Endothelial cell of umbilical vein (primary cell): ENCODE measurements around the gene HSD17B11. TPM values are rescaled to one million over a fixed set of nuclear protein-coding genes. Genes with fewer than 3 reads are reported as not detected.

Source experiments
- BruUV-seq: library from RNA; stranded (reverse); fragments of 400-500 nt; replicated peaks from 2 replicates; lab custom pipeline; 2021; lab: Mats Ljungman, UMichigan
- CTCF ChIA-PET: fragments of 300-600, 350-600 bp; sonication (Branson Sonifier 250); formaldehyde crosslinking; loops from one replicate; lab custom pipeline; 2021; ENCODE audit warnings: antibody characterized with exemption, inconsistent platforms; lab: Charles Lee
- POLR2A ChIA-PET: fragments of 300-600, 350-600 bp; sonication (Branson Sonifier 250); formaldehyde crosslinking; loops from one replicate; lab custom pipeline; 2021; ENCODE audit warnings: antibody characterized with exemption, inconsistent platforms; lab: Charles Lee
- DNase-seq: peaks from one replicate; pipeline ENCODE4 v3.0.0-alpha.2; 2011; ENCODE audit warnings: low read depth, low spot score
- FAIRE-seq: peaks from 2 replicates; lab custom pipeline; 2011; peaks lifted over from hg19 to GRCh38; lab: Jason Lieb, UNC
- H2AFZ ChIP-seq: 2 replicates; pipeline ENCODE4 v1.6.0; 2012; ENCODE audit warnings: low read depth, low read length, control low read depth, inconsistent platforms
- H3K27ac ChIP-seq: 2 replicates; pipeline ENCODE4 v1.5.1; 2011; ENCODE audit warnings: low read depth, mild to moderate bottlenecking, control low read depth, low read length, moderate library complexity; ENCODE audit not compliant: insufficient read depth
- H3K27me3 ChIP-seq, 2 experiments: 2 replicates each; pipeline versions ENCODE4 v1.6.0 to v1.6.1; 2011; ENCODE audit warnings: low read length in 2 of 2, mixed read lengths in 1 of 2; ENCODE audit not compliant: control insufficient read depth in 2 of 2, insufficient read depth in 2 of 2
- H3K36me3 ChIP-seq, 2 experiments: 2 replicates in 1 of 2; 3 replicates in 1 of 2; pipeline ENCODE4 v1.5.1; 2011; ENCODE audit warnings: low read length in 2 of 2, mild to moderate bottlenecking in 1 of 2, moderate library complexity in 1 of 2; ENCODE audit not compliant: control insufficient read depth in 2 of 2, insufficient read depth in 2 of 2; ENCODE audit errors: extremely low read depth in 1 of 2
- H3K4me1 ChIP-seq: 3 replicates; pipeline ENCODE4 v1.5.1; 2011; ENCODE audit warnings: mild to moderate bottlenecking, low read length; ENCODE audit not compliant: control insufficient read depth, insufficient read depth; ENCODE audit errors: extremely low read depth
- H3K4me2 ChIP-seq: 2 replicates; pipeline ENCODE4 v1.6.1; 2011; ENCODE audit warnings: low read length, control low read depth, mixed read lengths; ENCODE audit not compliant: insufficient read depth
- H3K4me3 ChIP-seq, 3 experiments: fragments of 200-600 bp in 1 of 3; sonication (generic), shearing (Covaris generic) in 1 of 3; replicated peaks in 1 of 3; 2 replicates each; pipeline ENCODE4 v1.5.1; 2011 to 2016; ENCODE audit warnings: control low read depth in 3 of 3, low read length in 3 of 3, mild to moderate bottlenecking in 2 of 3, inconsistent platforms in 1 of 3, low read depth in 1 of 3, moderate library complexity in 1 of 3; ENCODE audit not compliant: insufficient read depth in 1 of 3
- H3K79me2 ChIP-seq: 2 replicates; pipeline ENCODE4 v1.6.0; 2012; ENCODE audit warnings: low read length, inconsistent platforms; ENCODE audit not compliant: control insufficient read depth, insufficient read depth
- H3K9ac ChIP-seq: replicated peaks from 2 replicates; pipeline ENCODE3; 2011; ENCODE audit warnings: low read length, control low read depth; ENCODE audit not compliant: insufficient read depth; ENCODE audit errors: extremely low read depth
- H3K9me1 ChIP-seq: replicated peaks from 3 replicates; pipeline ENCODE4 v1.6.0; 2011; ENCODE audit warnings: mild to moderate bottlenecking, low read length; ENCODE audit not compliant: control insufficient read depth, insufficient read depth; ENCODE audit errors: extremely low read depth
- H3K9me3 ChIP-seq: replicated peaks from 2 replicates; pipeline ENCODE4 v1.5.1; 2012; ENCODE audit warnings: low read length, inconsistent platforms; ENCODE audit not compliant: control insufficient read depth, insufficient read depth
- H4K20me1 ChIP-seq: replicated peaks from 2 replicates; pipeline ENCODE3; 2011; ENCODE audit warnings: mild to moderate bottlenecking, low read length; ENCODE audit not compliant: control insufficient read depth, insufficient read depth; ENCODE audit errors: extremely low read depth
- GATA2 ChIP-seq: IDR thresholded peaks from 2 replicates; pipeline ENCODE4 v1.7.0; 2011; ENCODE audit warnings: low read depth, mild to moderate bottlenecking, moderate library complexity, mixed read lengths, low read length; ENCODE audit not compliant: insufficient read length, insufficient read depth
- JUN ChIP-seq: IDR thresholded peaks from 2 replicates; pipeline ENCODE4 v1.6.1; 2011; ENCODE audit warnings: borderline replicate concordance, low read depth; ENCODE audit not compliant: insufficient read length, insufficient read depth
- MYC ChIP-seq: IDR thresholded peaks from one replicate; pipeline ENCODE4 v1.6.1; 2011; ENCODE audit warnings: mild to moderate bottlenecking, low read depth, low read length
- POLR2A ChIP-seq: IDR thresholded peaks from 2 replicates; pipeline ENCODE4 v1.6.1; 2012; ENCODE audit warnings: low read depth, mild to moderate bottlenecking, control low read depth, low read length
- POLR2AphosphoS5 ChIP-seq: IDR thresholded peaks from 2 replicates; pipeline ENCODE4 v1.6.1; 2012; ENCODE audit warnings: low read depth, mild to moderate bottlenecking, control low read depth, low read length, moderate library complexity; ENCODE audit not compliant: insufficient read depth
- dilution Hi-C: fragments of 300-500 bp; cut with MboI; formaldehyde crosslinking; loops from one replicate; pipeline ENCODE4 v1.15.0; 2019; ENCODE audit warnings: low sequenced_read_pairs; ENCODE audit not compliant: extremely low pct_ligation_motif_present
- intact Hi-C: fragments of 100-400 bp; cut with micrococcal nuclease; formaldehyde crosslinking; loops from one replicate; pipeline ENCODE4 v1.10.0; 2022
- polyA plus RNA-seq, 4 experiments: library from polyadenylated mRNA; depleted of rRNA in 3 of 4; stranded (reverse) in 3 of 4; unstranded in 1 of 4; fragments of >200 nt; gene quantifications; 2 replicates each; pipeline versions ENCODE4 v1.2.1 to v1.2.3, GENCODE V29; 2011 to 2012; ENCODE audit warnings: missing spikeins in 1 of 4
- total RNA-seq: library from RNA; stranded (reverse); gene quantifications from 2 replicates; pipeline ENCODE4 v1.2.3, GENCODE V29; 2021
- TF ChIP-seq, protein P1 (sequence below), 2 donors: IDR thresholded peaks; 1 replicate in 1 of 2; 2 replicates in 1 of 2; pipeline ENCODE4 v1.5.1; 2011; ENCODE audit warnings: low read length in 2 of 2, mild to moderate bottlenecking in 2 of 2, moderate library complexity in 2 of 2, control low read depth in 1 of 2, inconsistent platforms in 1 of 2, low read depth in 1 of 2; ENCODE audit not compliant: insufficient read depth in 1 of 2; ENCODE audit errors: extremely low read depth in 1 of 2
- TF ChIP-seq, protein P2 (sequence below): IDR thresholded peaks from 2 replicates; pipeline ENCODE4 v1.6.1; 2011; ENCODE audit not compliant: insufficient read depth, insufficient read length

HSD17B11 gene
- total and polyA plus RNA-seq, 2 donors (not counting 3 experiments of a cell fraction or from before 2014, with no cell fraction given) = 10.7 to 21.1 TPM

DNA sequence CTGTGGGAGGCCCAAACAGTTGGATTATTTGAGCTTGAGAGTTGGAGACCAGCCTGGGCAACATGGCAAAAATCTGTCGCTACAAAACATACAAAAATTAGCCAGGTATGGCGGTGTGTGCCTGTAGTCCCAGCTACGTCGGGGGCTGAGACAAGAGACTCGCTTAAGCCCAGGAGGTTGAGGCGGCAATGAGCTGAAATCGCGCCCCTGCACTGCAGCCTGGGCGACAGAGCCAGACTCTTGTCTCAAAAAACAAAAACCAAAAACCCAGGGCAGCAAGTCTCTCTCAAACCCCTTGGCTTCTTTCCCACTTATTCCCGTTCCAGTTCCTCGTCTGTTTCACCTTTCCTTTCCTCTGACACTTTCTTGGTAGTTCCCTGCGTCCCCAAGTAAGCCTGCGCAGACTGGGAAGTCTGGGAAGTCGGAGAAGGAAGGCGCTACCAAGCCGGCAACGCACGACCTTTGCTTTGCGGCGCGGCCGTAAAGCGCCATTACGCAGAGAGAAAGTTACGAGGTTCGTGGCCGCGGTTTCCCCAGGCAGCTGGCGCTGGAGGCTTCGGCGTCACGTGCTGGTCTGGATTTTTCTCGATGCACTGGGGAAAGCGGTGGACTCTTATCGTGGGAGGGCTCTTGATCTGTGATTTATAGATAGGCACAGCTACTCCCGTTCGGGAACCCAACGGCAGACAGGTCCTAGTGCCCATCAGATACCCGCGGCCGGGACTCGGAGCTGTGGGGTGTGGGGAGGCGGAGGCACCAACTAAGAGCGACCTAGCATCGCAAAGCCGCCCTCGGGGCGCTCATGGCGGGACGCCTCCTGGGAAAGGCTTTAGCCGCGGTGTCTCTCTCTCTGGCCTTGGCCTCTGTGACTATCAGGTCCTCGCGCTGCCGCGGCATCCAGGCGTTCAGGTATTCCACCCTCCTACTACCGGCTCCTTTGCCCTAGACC lies 31.4 kb upstream of the HSD17B11 start, which contains the start of gene NUDT9:
Gene NUDT9, plus strand, starts transcription at position 470 of the 949 bp plus-strand sequence. Its CDS starts 333 bp downstream, at position 803.
- Histone ChIP-seq H3K36me3 (no peaks in the 10 kb centered on the region), H3K9me1 (no peaks in the 10 kb centered on the region), H3K27ac (peak within 1 kb of the TSS; percentile 68), H2AFZ (peak within 1 kb of the TSS; percentile 74), H3K79me2 (peaks cover 29% of the 10 kb centered on the region), H4K20me1 (no peaks in the 10 kb centered on the region), H3K4me3 (peak within 1 kb of the TSS; percentile 83 to 94 (median 90)), H3K27me3 (no peaks in the 10 kb centered on the region), H3K9me3 (no peaks in the 10 kb centered on the region), H3K9ac (peak within 1 kb of the TSS; percentile 78), H3K4me2 (peak within 1 kb of the TSS; percentile 93), H3K4me1 (peaks cover 11% of the 10 kb centered on the region)
- DNase-seq (peak; percentile 97), FAIRE-seq (peak; percentile 98)
- no peak for TF ChIP-seq JUN
- peak; percentile 44 for TF ChIP-seq GATA2
- peak; percentile 79 for TF ChIP-seq POLR2AphosphoS5
- TF ChIP-seq, protein P1, sequence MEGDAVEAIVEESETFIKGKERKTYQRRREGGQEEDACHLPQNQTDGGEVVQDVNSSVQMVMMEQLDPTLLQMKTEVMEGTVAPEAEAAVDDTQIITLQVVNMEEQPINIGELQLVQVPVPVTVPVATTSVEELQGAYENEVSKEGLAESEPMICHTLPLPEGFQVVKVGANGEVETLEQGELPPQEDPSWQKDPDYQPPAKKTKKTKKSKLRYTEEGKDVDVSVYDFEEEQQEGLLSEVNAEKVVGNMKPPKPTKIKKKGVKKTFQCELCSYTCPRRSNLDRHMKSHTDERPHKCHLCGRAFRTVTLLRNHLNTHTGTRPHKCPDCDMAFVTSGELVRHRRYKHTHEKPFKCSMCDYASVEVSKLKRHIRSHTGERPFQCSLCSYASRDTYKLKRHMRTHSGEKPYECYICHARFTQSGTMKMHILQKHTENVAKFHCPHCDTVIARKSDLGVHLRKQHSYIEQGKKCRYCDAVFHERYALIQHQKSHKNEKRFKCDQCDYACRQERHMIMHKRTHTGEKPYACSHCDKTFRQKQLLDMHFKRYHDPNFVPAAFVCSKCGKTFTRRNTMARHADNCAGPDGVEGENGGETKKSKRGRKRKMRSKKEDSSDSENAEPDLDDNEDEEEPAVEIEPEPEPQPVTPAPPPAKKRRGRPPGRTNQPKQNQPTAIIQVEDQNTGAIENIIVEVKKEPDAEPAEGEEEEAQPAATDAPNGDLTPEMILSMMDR (IDR thresholded peaks at IDR 0.05; ENCODE audit: extremely low read depth in 1 of 2, insufficient read depth in 1 of 2, low read depth in 1 of 2, low read length in 2 of 2) = no peak
- TF ChIP-seq, protein P2, sequence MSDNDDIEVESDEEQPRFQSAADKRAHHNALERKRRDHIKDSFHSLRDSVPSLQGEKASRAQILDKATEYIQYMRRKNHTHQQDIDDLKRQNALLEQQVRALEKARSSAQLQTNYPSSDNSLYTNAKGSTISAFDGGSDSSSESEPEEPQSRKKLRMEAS = peak; percentile 80
- TF ChIP-seq POLR2A = peak; percentile 79
- no peak for TF ChIP-seq MYC
- ChIA-PET POLR2A (interaction anchor here (0.6 to 1.5 kb wide), 4 partner anchors 25 to 51 kb away, joined by 3 to 11 read pairs (median 4); partner anchors contain the start of gene HSD17B11), CTCF (interaction anchor here (1.1 to 2.3 kb wide), 4 partner anchors 31 to 46 kb away, joined by 3 to 11 read pairs (median 6); partner anchors contain the start of gene HSD17B11)
- dilution Hi-C loops = no loop called here
- TSS peak; percentile 93 for BruUV-seq
- intact Hi-C loops = loop anchor here (1.0 to 10.0 kb wide), 4 partner anchors 31 to 828 kb away; partner anchors contain the start of genes HSD17B11 and PTPN13
